Hepatocyte (in vitro differentiated cells): ENCODE data around the gene PRAC1.

Source experiments
- CTCF ChIP-seq: fragments of 200-600 bp; sonication (generic); IDR thresholded peaks from 2 replicates; pipeline ENCODE4 v1.5.1; 2016; ENCODE audit warnings: antibody characterized with exemption, mild to moderate bottlenecking; ENCODE audit not compliant: poor library complexity
- EZH2phosphoT487 ChIP-seq: fragments of 200-600 bp; sonication (generic); IDR thresholded peaks from one replicate; pipeline ENCODE4 v1.6.1; 2018; ENCODE audit warnings: antibody characterized with exemption, mild to moderate bottlenecking, low read depth, moderate library complexity; ENCODE audit not compliant: unreplicated experiment, severe bottlenecking

DNA sequence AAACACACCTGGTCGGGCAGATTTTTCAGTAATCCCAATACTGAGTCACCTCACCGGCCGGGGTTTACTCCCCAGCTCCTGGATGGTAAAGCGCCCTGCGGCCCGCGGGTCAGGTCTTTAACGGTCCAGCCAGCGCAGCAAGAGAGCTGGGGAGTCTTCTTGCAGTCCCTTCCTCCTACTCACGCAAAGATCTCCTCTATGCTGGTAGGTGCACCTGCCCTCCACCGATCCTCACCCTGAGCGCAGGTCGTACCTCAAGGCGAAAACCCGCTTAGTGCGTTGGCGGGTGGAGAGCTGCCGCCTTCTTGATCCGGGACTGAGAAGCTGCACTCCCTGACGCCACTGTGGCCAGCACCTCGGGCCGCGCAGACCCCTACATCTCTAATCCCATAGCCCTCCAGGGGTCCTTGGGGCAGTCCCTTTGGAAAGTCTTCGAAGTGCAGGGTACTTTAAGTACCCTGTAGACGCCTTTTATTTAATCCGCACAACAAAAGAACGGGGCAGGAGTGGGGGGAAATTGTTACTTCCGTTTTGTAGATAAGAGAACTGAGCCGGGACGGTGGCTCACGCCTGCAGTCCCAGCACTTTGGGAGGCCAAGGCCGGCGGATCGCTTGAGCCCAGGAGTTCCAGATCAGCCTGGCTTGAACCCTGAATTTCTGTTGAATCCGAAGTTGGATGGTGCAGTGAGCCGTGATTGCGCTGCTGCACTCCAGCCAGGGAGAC is 16.6 kb upstream of the PRAC1 start:
- no peak for TF ChIP-seq CTCF
- no peak for TF ChIP-seq EZH2phosphoT487
